GM12878 (cell line): Measurements from ENCODE around the gene CD99. TPM values are rescaled to one million over a fixed set of nuclear protein-coding genes. Genes with fewer than 3 reads are reported as not detected.

Experiments used
- ATAC-seq: fragments of 200-7000 bp; cut with Tn5 transposase; 3 replicates; pipeline ENCODE4 v1.9.1; 2020; ENCODE audit warnings: mild to moderate bottlenecking, moderate library complexity
- BruUV-seq: library from RNA; stranded (reverse); fragments of 400-500 nt; replicated peaks from 2 replicates; lab custom pipeline; 2021; lab: Mats Ljungman, UMichigan
- CTCF ChIA-PET: fragments of 300-600 bp; sonication (Branson Sonifier 250); formaldehyde crosslinking; extraction: SDS; loops from one replicate; lab custom pipeline; 2021; ENCODE audit warnings: inconsistent platforms; lab: Yijun Ruan, JAX
- POLR2A ChIA-PET: fragments of 350-600 bp; formaldehyde crosslinking; extraction: SDS; loops from one replicate; lab custom pipeline; 2021; ENCODE audit warnings: inconsistent platforms; lab: Charles Lee
- RAD21 ChIA-PET: fragments of 300-600 bp; sonication (Branson Sonifier 250); formaldehyde crosslinking; loops from one replicate; lab custom pipeline; 2023; ENCODE audit warnings: antibody characterized with exemption; ENCODE audit not compliant: unreplicated experiment; lab: Charles Lee
- SMC1A ChIA-PET: fragments of 300-600 bp; sonication (Branson Sonifier 250); formaldehyde crosslinking; loops from one replicate; lab custom pipeline; 2023; ENCODE audit not compliant: unreplicated experiment, uncharacterized antibody; lab: Charles Lee
- DNase-seq: peaks from one replicate; pipeline ENCODE4 v3.0.0-alpha.2; 2011; ENCODE audit warnings: low read depth, low spot score
- FAIRE-seq: peaks from 3 replicates; lab custom pipeline; 2011; peaks lifted over from hg19 to GRCh38; lab: Jason Lieb, UNC
- H2AFZ ChIP-seq: 2 replicates; pipeline ENCODE4 v1.6.0; 2011; ENCODE audit warnings: low read depth, low read length, control low read depth; ENCODE audit not compliant: control insufficient read depth
- H3K27ac ChIP-seq: 2 replicates; pipeline ENCODE4 v1.5.1; 2011; ENCODE audit warnings: control low read depth; ENCODE audit not compliant: control insufficient read depth, insufficient read depth
- H3K27me3 ChIP-seq, 2 experiments: replicated peaks in 1 of 2; 2 replicates each; pipeline versions ENCODE4 v1.6.0 to v1.6.1; 2011; ENCODE audit warnings: low read length in 1 of 2; ENCODE audit not compliant: control insufficient read depth in 2 of 2, insufficient read depth in 2 of 2
- H3K36me3 ChIP-seq, 2 experiments: 2 replicates each; pipeline ENCODE4 v1.5.1; 2011; ENCODE audit warnings: low read length in 1 of 2; ENCODE audit not compliant: control insufficient read depth in 2 of 2, insufficient read depth in 2 of 2
- H3K4me1 ChIP-seq: 2 replicates; pipeline ENCODE4 v1.6.1; 2011; ENCODE audit warnings: mild to moderate bottlenecking, low read length, moderate library complexity, mixed read lengths; ENCODE audit not compliant: control insufficient read depth, insufficient read depth
- H3K4me2 ChIP-seq: 2 replicates; pipeline ENCODE4 v1.6.0; 2011; ENCODE audit warnings: control low read depth; ENCODE audit not compliant: control insufficient read depth, insufficient read depth
- H3K4me3 ChIP-seq: fragments of 200-600 bp; sonication (generic); 2 replicates; pipeline ENCODE4 v1.5.1; 2016
- H3K79me2 ChIP-seq: 2 replicates; pipeline ENCODE4 v1.6.0; 2011; ENCODE audit warnings: low read length; ENCODE audit not compliant: control insufficient read depth, insufficient read depth
- H3K9ac ChIP-seq: 2 replicates; pipeline ENCODE4 v1.8.0; 2011; ENCODE audit warnings: low read length, control low read depth, mixed read lengths; ENCODE audit not compliant: control insufficient read depth, insufficient read depth
- H3K9me3 ChIP-seq: replicated peaks from 3 replicates; pipeline ENCODE4 v1.5.1; 2011; ENCODE audit warnings: mild to moderate bottlenecking, low read length; ENCODE audit not compliant: control insufficient read depth, insufficient read depth
- H4K20me1 ChIP-seq: 2 replicates; pipeline ENCODE4 v1.6.0; 2011; ENCODE audit not compliant: control insufficient read depth, insufficient read depth
- BRCA1 ChIP-seq: IDR thresholded peaks from 2 replicates; pipeline ENCODE4 v1.6.1; 2011; ENCODE audit warnings: low read depth, low read length, improper control_type of control experiment
- CHD2 ChIP-seq: IDR thresholded peaks from 2 replicates; pipeline ENCODE4 v1.6.1; 2011; ENCODE audit warnings: low read depth, low read length, improper control_type of control experiment, borderline replicate concordance
- ELK1 ChIP-seq: IDR thresholded peaks from 2 replicates; pipeline ENCODE4 v1.6.1; 2012; ENCODE audit warnings: low read depth, low read length, improper control_type of control experiment
- HCFC1 ChIP-seq: fragments of 150-350 bp; IDR thresholded peaks from 2 replicates; pipeline ENCODE4 v1.6.1; 2014; ENCODE audit warnings: low read length
- HDGF ChIP-seq: fragments of 450-650 bp; IDR thresholded peaks from 2 replicates; pipeline ENCODE4 v1.6.1; 2016; ENCODE audit warnings: antibody characterized with exemption
- KDM1A ChIP-seq: fragments of 200-600 bp; sonication (generic); IDR thresholded peaks from 2 replicates; pipeline ENCODE4 v1.6.1; 2016; ENCODE audit warnings: borderline replicate concordance
- LARP7 ChIP-seq: fragments of 450-650 bp; IDR thresholded peaks from 2 replicates; pipeline ENCODE4 v1.6.1; 2017; ENCODE audit warnings: mild to moderate bottlenecking
- MEF2A ChIP-seq: IDR thresholded peaks from 2 replicates; pipeline ENCODE4 v1.6.1; 2011; ENCODE audit warnings: low read depth, mild to moderate bottlenecking, low read length, moderate library complexity; ENCODE audit not compliant: insufficient read depth
- NR2C1 ChIP-seq: fragments of 450-650 bp; IDR thresholded peaks from 2 replicates; pipeline ENCODE4 v1.6.1; 2017; ENCODE audit warnings: antibody characterized with exemption, mild to moderate bottlenecking, moderate library complexity
- PAX5 ChIP-seq: IDR thresholded peaks from 2 replicates; pipeline ENCODE4 v1.6.1; 2011; ENCODE audit warnings: low read depth, low read length, borderline replicate concordance
- RFX5 ChIP-seq: IDR thresholded peaks from 2 replicates; pipeline ENCODE4 v1.6.1; 2011; ENCODE audit warnings: low read depth, low read length, improper control_type of control experiment
- RUNX3 ChIP-seq: IDR thresholded peaks from 2 replicates; pipeline ENCODE4 v1.6.1; 2012; ENCODE audit warnings: low read length, inconsistent platforms
- SMAD5 ChIP-seq: IDR thresholded peaks from 2 replicates; pipeline ENCODE4 v1.6.1; 2016; ENCODE audit warnings: antibody characterized with exemption, low read depth
- SREBF1 ChIP-seq: IDR thresholded peaks from 2 replicates; pipeline ENCODE4 v1.6.1; 2012; ENCODE audit warnings: mild to moderate bottlenecking, low read length
- WRNIP1 ChIP-seq: IDR thresholded peaks from 2 replicates; pipeline ENCODE4 v1.6.1; 2011; ENCODE audit warnings: low read depth, low read length, improper control_type of control experiment, borderline replicate concordance
- ZNF384 ChIP-seq: IDR thresholded peaks from 2 replicates; pipeline ENCODE4 v1.6.1; 2012; ENCODE audit warnings: low read depth, mild to moderate bottlenecking, low read length, improper control_type of control experiment, borderline replicate concordance
- ZNF622 ChIP-seq: fragments of 450-650 bp; IDR thresholded peaks from 2 replicates; pipeline ENCODE4 v1.6.1; 2017; ENCODE audit warnings: mild to moderate bottlenecking, inconsistent platforms
- WGBS: methylation state at CpG from one replicate; pipeline ENCODE4 v1.1.6; 2016; ENCODE audit warnings: low lambda C conversion rate; ENCODE audit not compliant: insufficient replicate concordance, insufficient coverage; ENCODE audit errors: missing lambda C conversion rate; 5-methylcytosine and 5-hydroxymethylcytosine counted together
- in situ Hi-C: fragments of 300-500 bp; cut with MboI; formaldehyde crosslinking; loops from 9 replicates; pipeline ENCODE4 v1.14.3; 2018; ENCODE audit warnings: mixed read lengths
- intact Hi-C: fragments of 100-400 bp; cut with micrococcal nuclease; formaldehyde crosslinking; loops from one replicate; pipeline ENCODE4 v1.14.2; 2022; ENCODE audit not compliant: unreplicated experiment
- polyA plus RNA-seq, 11 experiments: library from polyadenylated mRNA; depleted of rRNA in 4 of 11; unstranded in 6 of 11; stranded (reverse) in 5 of 11; fragments of >200 nt; fragmentation: Nextera tagmentation in 4 of 11; fragmentation: Illumina TruSeq in 1 of 11; extraction: Ambion mirVana in 4 of 11; extraction: Trizol in 1 of 11; gene quantifications; 1 replicate in 1 of 11; 2 replicates in 10 of 11; pipeline versions ENCODE4 v1.2.1 to v1.2.3, GENCODE V29; 2011 to 2016; ENCODE audit warnings: inconsistent platforms in 2 of 11, missing spikeins in 2 of 11, low read depth in 1 of 11
- total RNA-seq, 4 experiments: library from RNA; depleted of rRNA in 3 of 4; stranded (reverse); fragments of >200 nt in 3 of 4; fragmentation: Illumina TruSeq in 1 of 4; extraction: Trizol in 1 of 4; gene quantifications; 2 replicates each; pipeline versions ENCODE4 v1.2.1 to v1.2.3, GENCODE V29; 2013 to 2021
- TF ChIP-seq, protein P1 (sequence below): fragments of 450-650 bp; IDR thresholded peaks from 2 replicates; pipeline ENCODE4 v1.6.1; 2017; ENCODE audit warnings: mild to moderate bottlenecking, moderate library complexity

Gene CD99
- total and polyA plus RNA-seq, 10 of the 15 experiments (the other 5 are each of a cell fraction or from before 2014, with no cell fraction given) = 24.8 to 242 (median 158) TPM

GRCh38 chrX:2664502-2664901, 26.6 kb upstream of the CD99 start (continued):
- TF ChIP-seq HDGF = no peak

DNA sequence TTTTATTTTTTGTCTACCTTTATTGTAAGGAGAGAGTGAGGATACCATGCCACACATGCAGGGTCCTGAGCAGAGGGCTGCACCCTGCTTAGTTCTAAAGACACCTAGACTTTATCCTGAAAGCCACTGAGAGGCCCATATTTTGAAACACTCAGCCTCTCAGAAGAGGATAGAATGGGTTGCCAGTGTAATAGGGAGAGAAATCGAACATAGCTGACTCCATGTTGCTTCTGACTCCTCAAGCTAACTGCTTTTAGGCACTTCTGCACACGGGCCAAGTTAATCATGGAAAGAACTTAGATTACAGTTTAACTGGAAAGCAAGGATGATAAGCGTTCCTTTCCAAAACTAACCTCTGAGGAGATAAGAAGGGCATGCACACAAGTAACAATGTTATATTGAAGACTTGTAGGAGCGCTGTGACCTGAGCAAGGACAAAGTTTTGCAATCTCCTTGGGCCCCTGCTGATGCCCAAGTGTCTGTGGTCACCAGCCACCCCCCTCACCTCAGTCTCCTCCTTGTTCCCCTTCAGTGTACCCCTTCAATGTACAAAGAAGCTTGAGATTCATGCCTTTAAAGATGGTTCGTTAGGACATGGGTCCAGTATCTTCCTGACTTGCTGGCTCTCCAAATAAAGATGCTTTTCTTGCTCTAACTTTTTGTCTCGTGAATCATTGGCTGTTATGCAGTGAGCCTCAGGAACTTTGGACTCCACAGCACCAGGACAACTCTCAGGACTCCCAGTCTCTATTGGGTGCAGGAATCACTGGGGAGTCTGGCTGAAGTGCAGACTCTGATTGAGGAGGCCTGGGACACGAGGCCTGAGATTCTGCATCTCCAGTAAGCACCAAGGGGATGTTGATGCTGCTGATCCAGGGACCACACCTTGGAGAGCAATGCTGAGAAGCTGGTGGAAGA, 25.4 kb upstream of the CD99 start:
- H3K9me3 ChIP-seq = no peaks in the 10 kb centered on the region
- no peak for FAIRE-seq
- no peak overlapping the region for H3K27ac ChIP-seq
- H4K20me1 ChIP-seq = no peaks in the 10 kb centered on the region
- H3K36me3 ChIP-seq = no peaks in the 10 kb centered on the region
- WGBS = 41% methylated on average over 7 of the region's 7 CpGs
- POLR2A ChIA-PET = no interaction called here
- H3K27me3 ChIP-seq = no peaks in the 10 kb centered on the region
- H2AFZ ChIP-seq = no peak overlapping the region
- SMC1A ChIA-PET = no interaction called here
- H3K4me3 ChIP-seq = no peak overlapping the region
- BruUV-seq = no TSS peak
- H3K79me2 ChIP-seq = no peaks in the 10 kb centered on the region
- H3K4me2 ChIP-seq = no peak overlapping the region
- RAD21 ChIA-PET = no interaction called here
- no peak for ATAC-seq
- no peak for DNase-seq
- no peaks in the 10 kb centered on the region for H3K4me1 ChIP-seq
- H3K9ac ChIP-seq = no peak overlapping the region
- intact Hi-C loops (no loop called here), in situ Hi-C loops (no loop called here)
- CTCF ChIA-PET = no interaction called here
- TF ChIP-seq ZNF622 (no peak), PAX5 (no peak), SMAD5 (no peak), WRNIP1 (no peak), KDM1A (no peak), MEF2A (no peak), ZNF384 (no peak), BRCA1 (no peak), SREBF1 (no peak), RUNX3 (no peak), NR2C1 (no peak), LARP7 (no peak), HCFC1 (no peak), CHD2 (no peak), RFX5 (no peak), ELK1 (no peak)
- TF ChIP-seq, protein P1, sequence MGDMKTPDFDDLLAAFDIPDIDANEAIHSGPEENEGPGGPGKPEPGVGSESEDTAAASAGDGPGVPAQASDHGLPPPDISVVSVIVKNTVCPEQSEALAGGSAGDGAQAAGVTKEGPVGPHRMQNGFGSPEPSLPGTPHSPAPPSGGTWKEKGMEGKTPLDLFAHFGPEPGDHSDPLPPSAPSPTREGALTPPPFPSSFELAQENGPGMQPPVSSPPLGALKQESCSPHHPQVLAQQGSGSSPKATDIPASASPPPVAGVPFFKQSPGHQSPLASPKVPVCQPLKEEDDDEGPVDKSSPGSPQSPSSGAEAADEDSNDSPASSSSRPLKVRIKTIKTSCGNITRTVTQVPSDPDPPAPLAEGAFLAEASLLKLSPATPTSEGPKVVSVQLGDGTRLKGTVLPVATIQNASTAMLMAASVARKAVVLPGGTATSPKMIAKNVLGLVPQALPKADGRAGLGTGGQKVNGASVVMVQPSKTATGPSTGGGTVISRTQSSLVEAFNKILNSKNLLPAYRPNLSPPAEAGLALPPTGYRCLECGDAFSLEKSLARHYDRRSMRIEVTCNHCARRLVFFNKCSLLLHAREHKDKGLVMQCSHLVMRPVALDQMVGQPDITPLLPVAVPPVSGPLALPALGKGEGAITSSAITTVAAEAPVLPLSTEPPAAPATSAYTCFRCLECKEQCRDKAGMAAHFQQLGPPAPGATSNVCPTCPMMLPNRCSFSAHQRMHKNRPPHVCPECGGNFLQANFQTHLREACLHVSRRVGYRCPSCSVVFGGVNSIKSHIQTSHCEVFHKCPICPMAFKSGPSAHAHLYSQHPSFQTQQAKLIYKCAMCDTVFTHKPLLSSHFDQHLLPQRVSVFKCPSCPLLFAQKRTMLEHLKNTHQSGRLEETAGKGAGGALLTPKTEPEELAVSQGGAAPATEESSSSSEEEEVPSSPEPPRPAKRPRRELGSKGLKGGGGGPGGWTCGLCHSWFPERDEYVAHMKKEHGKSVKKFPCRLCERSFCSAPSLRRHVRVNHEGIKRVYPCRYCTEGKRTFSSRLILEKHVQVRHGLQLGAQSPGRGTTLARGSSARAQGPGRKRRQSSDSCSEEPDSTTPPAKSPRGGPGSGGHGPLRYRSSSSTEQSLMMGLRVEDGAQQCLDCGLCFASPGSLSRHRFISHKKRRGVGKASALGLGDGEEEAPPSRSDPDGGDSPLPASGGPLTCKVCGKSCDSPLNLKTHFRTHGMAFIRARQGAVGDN = no peak
